HG03175 (cell line): ENCODE measurements around the gene MRPS15.
"Not testable (repeated sequence)": the region's sequence is repeated elsewhere in the genome, so short reads cannot be mapped to it uniquely, and the experiment has no call there.

Experiments
- ATAC-seq: cut with Tn5 transposase; IDR thresholded peaks from one replicate; pipeline ENCODE4 v1.9.1; 2021; ENCODE audit warnings: mild to moderate bottlenecking, moderate library complexity; ENCODE audit not compliant: unreplicated experiment

MRPS15 gene

DNA sequence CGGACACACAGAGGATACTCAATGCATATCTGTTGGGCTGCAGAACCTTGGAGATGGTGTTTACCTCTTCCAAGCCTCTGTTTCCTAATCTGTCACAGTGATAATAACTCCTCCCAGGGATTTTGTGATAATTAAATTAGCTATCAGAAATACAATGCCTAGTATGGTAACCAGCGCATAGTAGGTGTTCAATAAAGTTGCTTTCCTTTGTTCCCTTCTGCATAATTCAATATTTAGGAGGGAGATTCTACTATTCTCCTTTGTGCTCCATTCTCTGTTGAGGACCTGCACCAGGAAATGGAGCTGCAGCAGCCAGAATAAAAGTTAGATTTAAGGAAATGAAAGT, 21.9 kb upstream of the MRPS15 start:
- no peak for ATAC-seq

DNA sequence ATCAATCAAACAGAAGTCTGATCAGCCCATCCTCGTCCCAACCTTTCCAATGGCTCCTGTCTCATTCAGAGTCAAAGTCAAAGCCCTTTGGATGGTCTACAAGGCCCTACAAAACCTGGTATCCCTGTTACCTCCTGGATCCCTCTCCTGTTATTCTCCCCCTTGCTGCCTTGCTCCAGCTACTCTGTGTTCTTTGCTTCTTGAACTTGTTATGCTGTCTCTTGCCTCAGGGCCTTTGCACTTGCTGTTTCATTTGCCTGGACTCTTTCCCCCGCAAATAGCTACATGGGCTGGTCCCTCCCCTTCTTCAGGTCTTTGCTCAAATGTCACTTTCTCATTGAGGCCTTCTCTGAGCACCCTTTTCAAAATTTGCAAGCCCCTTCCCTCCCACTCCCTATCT, 19.9 kb upstream of the MRPS15 start:
- ATAC-seq, result no peak

DNA sequence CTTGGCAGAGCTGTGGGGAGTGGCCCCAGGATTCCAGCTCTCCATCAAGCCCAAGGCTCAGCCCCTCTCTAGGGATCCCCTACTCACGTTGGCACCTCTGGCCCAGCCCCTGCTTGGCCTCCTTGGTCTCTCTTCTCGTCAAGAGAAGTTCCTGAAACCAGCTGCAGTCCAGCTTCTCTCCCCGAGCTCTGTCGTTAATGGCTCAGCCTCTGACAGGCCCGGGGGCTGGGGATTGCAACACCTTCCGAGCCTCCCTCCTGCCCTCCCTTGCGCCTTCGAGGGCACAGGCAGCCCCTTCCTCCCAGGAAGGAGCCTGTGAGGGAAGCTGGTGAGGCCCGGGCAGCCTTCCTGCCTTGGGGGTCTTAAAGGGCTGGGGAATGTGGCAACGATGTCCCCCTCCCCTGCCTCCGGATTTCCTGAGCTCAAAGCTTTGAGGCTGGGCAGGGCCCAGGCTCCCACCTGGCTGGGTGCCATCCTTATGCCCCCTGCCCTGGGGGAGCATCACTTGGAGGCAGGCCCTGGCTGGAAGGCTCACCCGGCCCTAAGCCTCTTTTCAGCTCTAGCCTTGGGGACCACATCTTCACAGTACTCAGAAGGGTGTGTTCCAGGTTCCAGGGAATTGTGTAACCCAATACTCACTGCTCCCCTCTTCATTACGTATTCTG, 18.7 kb upstream of the MRPS15 start, which contains the start of gene CSF3R:
Gene CSF3R, minus strand, starts transcription at position 190 of the 665 bp plus-strand sequence. CDS start 3,417 bp downstream, outside the sequence.
- no peak for ATAC-seq

DNA sequence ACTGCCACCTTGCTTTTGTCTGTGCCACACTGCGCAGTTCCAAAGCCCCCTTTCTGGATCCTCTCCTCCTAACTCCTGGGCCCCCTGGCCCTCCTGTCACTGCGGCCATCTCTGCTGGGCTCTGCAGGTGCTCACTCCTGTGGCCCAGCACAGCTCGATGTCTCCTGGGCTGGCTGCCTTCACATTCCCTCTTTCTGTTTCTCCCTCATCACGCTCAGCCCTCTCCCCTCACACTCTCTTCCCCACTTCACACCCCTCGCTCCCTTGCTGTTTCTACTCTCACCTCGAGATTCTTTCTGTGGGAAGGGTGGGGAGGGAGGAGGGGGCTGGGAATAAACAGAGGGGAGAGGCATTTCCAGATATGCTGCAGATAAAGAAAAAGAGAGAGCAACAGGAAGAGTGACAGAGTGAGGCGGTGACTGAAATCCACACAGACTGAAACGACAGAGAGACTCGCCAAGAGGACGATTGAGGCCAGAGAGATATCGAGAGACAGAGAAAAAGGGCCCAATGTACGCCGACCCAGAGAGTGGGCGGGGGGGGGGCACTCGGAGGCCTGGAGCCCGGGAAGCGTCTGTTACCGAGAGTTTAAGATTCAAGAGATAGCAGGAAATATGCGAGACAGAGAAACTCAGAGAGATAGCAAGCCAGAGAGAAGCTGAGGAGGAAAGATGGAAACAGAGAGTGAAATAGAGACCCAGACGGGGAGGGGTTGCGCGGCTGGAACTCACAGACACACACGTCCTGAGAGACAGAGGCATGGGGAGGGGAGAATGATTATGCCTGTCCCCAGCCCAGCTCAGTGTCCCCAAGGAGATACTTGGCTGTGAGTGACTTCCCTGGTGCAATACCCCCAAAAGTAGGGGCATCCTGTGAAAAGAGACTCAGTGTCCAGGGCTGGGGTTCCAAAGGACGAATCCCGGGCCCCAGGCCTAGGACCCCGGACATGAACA, 17.9 kb upstream of the MRPS15 start:
- no peak for ATAC-seq

DNA sequence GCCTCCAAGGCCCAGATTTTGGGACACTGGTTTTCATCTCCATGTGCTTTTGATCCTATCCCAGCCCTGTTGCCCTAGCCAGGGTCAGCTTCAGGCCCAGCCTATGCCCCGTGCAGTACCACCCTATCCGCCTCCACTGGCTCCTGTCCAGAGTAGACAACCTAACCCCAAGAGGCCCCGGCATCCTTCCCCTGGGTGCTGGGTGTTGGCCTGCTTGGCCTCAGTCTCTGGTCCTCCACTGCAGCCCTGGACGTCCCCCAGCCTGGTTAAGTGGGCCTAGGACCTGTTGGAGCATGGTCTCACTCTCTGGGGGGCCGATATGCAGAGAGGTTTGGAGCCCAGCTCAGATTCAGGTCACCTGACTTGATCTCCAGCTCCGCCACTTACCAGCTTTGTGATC, 16.9 kb upstream of the MRPS15 start:
- ATAC-seq, result no peak

DNA sequence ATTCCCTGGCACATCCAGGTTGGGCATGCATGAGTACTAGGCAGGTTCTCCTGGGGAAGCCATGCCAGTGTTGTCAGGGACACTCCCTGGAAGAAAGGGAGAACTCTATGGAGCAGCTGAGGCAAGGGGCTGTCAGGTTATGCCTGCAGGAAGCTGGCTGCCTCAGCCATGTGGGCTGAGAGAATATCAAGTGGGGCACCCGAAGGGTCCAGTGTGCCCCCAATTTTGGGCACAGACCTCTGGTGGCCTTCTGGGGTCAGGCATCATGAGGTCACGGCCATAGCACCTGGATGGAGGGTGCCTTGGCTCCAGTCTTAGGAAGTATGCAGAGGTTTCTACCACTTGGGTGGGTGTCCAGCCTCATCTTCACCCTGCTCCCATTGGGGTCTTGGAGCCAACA, 16.0 kb upstream of the MRPS15 start:
- ATAC-seq, result no peak

DNA sequence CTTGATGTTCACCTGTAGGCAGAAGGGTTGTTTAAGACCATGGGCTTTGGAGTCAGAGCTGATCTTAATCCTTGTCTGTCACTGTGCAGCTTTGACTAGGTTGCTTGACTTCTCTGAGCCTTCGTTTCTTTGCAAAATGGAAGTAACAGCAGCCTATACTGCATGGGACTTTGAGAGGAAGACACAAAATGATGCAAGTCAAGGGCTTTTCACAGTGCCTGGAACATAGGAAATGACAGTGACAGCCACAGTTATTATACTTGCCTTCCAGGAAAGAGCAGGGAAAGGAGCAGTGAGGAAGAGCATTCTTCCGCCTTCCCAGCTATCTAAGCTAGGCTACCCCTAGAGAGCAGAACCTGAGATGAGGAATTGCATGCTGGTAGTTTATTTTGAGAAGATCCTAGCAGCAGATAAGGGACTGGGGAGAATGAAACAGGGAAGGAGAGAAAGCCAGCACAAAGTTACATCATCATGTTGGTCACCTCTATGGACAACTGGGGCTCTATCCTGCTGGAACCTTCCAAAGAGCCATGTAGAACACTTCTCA, 15.4 kb upstream of the MRPS15 start:
- no peak for ATAC-seq

DNA sequence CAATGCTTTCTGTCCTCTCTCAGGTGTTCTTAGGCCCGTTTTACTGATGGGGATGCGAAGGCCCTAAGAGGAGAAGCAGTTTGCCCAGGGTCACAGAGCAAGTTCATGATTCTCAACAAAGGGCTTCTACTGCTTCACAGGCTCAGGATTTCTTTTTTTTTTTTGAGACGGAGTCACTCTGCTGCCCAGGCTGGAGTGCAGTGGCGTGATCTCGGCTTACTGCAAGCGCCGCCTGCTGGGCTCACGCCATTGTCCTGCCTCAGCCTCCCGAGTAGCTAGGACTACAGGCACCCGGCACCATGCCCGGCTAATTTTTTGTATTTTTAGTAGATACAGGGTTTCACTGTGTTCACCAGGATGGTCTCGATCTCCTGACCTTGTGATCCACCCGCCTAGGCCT, 13.4 kb upstream of the MRPS15 start:
- ATAC-seq, result not testable (repeated sequence)

DNA sequence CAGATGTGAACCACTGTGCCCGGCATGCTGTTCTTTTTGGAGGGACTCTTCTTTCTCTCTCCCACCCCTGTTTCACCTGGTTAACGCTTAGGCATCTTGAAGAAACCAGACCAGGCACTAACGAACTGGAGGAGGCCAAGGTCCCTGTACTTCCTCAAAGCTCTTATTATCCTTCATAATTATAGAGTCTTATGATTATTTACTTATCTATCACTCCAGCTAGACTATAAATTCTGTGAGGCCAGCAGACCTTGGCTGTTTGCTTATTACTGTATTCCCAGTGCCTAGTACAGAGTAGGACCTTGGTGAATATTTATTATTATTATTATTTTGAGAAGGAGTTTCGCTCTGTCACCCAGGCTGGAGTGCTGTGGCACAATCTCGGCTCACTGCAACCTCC, 12.8 kb upstream of the MRPS15 start:
- no peak for ATAC-seq

DNA sequence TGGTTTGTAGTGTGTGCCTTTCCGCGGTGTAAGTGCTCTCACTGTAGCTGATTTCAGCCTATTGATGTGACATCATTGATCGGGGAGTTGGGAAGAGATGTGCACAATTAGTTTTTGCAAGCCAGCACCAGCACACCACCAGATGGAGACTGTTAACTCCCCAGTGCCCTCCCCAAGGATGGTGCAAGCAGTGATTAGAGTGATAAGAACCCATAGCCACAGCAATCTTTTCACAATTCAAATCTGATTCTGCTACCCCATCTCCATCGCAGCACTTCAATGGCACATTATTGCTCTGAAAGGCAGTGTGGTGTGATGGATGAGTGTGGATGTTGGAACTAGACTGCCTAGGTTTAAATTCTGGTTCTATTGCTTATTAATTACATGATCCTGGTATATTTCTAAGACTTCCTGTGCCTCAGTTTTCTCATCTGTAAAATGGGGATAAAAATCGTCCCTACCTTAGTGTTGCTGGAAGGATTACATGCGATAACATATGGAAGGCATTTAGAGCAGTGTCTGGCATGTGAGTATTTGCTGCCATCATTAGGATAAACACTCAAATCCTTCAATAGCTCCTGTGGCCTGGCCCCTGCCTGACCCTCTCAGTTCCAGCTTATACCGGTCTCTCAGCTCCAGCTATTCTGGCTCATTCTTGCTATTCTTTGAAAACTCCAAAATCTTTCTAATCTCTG, 11.9 kb upstream of the MRPS15 start:
- ATAC-seq, result no peak

DNA sequence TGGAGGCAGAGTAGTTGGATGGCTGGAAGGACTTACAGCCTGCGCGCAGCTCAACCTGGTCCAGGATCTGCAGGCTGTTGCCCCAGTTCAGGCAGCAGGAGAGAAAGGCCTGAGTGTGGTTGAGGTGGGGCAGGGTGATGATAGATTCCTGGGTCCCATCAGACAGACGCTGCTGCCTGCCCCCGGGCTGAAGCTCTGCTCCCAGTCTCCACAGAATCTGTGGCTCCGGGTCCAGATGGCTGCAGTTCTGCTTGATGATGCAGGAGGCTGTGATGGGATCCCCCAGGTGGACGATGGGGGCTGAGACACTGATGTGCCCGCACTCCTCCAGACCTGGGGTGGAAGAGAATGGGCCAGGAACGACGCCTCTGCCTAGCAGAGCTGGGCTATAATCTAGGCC, 11.2 kb upstream of the MRPS15 start:
- ATAC-seq, result no peak

DNA sequence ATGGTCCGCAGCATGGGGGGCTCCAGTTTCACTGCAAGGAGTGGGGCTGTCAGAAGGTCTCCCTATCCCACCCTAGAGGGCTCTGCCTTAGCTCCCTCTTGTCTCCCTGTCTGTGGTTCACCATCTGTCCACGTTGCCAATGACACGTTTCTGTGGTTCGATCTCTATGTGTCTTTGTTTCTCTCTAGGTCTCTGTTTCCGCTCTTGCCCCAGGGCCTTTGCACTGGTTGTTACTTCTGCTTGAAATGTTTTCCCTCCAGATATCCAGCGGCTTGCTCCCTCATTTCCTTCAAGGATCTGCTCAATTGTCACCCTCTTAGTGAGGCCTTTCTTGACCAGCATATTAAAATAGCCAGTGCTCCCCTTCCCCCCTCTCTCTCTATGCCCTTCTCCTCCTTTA, 8.5 kb upstream of the MRPS15 start:
- ATAC-seq, result no peak

DNA sequence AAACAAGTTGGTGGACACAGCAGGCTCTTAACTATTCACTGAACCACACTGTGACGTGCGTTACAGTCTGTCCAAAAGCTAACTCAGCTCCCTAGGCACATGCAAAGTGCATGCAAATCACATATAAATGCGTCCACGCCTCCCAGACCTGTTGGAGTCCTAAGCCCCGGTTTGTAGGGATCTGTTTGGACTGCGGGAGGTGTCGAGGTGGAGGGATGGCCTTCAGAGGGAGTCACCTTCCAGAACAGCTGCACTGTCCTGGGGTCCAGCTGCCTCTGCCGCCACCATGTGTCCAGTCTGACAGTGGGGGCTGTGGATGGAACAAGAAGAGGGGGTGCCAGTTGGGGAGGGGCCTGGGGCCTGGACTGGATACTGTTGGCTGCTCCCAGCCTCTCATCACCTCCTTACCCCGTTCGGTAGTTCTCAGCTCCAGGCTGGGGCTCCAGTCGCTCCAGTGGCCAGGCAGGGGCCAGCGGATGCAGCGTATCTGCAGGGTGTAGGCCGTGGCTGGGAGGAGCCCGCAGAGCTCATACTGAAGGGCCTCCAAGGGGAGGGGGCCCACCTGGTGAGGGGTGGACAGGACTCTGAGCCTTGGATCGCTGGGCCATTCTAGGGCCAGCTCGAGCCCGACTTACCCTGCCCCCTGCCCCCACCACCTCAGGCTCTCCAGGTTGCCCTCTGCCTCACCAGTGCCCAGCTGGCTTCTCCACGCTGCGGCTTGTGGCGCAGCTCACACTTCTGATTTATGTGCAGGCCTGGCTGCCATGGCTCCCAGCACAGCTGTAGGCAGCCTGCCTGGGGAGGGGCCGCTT, 7.9 kb upstream of the MRPS15 start:
- no peak for ATAC-seq

DNA sequence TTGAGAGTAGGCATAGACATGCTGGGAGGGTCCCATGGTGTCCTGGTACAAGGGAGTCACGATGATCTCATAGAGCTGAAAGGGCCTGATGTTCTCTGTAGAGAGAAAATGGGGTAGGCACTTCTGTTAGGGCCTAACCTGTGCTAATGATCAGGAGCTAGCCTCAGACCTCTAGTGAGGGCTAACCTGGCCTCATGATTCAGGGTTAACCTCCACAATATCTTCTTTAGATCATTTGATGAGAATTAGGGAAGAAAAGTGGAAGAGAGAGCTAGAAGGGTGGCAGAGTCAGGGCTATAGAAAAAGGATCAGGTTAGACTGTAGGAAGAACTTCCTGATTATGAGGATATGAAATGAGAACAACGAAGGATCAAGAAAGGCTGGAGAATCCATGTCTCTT, 5.0 kb upstream of the MRPS15 start:
- ATAC-seq, result no peak

DNA sequence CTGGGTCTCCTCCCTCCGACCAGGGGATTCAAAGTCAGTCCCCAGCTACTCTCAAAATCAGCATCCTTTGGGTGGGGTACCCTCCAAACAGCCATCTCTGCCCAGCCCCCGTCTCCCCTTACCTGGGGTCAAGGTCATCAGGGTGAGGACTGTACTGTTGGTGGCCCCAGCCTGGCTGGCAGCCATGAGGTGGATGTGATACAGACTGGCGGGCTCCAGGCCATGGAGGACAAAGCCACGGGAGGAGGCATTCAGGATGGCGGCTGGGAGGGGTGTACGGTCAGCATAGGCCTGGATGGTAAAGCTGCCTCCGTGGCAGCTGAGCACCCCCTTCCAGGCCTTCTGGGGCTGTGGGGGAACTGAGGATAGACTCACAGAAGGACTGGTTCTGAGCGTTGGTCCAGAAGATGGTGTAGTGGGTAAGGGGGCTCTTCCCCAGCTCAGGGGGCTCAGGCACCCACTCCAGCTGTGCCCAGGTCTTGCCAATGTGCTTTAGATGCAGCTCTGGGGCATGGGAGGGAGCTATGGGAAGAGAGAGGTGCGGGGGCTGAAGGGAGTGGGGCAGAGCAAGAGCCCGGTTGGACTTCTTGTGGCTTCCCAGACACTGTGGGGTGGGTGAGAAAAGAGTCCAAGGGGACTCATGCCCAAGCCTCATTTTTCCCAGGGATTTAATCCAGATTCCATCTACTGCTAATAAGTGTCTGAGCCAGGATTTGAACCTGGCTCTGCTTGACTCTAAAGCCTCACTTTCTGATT, 3.7 kb upstream of the MRPS15 start:
- ATAC-seq, result no peak

DNA sequence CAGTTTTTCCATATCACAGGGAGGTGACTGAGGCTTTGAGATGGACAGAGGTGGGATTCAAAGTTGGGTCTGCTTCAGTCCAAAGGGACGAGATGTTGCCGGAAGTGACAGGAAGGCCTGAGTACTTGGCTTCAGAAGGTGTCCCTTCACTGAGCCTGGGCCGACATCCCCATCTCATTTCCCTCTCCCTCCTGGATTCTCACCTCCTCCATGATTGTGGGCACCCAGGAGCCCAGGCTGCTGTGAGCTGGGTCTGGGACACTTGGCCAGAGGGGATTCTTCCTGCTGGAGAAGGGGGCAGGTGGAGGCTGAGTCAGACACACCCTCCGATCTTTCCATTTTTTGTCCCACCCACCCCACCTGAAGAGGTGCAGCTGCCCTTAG, 2.8 kb upstream of the MRPS15 start:
- no peak for ATAC-seq

DNA sequence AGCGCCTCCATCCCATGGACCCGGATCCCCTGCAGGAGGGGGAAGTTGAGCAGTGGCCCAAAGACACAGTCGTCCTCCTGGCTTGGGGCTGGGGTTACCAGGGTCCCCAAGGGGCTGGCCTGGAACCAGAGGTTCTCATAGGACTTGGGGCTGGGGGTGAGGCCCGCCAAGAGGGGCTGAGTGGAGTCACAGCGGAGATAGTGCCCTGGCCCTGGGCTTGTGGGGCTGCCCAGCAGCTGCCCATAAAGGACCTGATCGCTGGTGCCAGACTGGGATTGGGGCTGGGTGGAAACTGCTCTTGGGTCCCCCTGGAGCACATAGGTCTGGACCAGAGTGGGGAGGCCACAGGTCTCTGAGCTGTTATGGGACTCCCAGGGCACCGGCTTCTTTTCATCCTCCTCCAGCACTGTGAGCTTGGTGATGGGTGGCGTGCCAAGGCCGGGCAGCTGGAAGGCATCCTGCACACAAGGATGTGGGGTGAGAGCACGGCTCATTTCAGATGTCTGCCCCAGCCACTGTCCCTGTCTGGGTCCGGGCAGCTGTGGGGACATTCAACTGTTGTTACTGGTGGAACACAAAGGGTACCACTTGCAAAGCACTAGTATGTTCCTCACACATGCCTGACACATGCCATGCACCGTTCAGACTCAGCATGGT, 2.3 kb upstream of the MRPS15 start:
- ATAC-seq, result no peak

DNA sequence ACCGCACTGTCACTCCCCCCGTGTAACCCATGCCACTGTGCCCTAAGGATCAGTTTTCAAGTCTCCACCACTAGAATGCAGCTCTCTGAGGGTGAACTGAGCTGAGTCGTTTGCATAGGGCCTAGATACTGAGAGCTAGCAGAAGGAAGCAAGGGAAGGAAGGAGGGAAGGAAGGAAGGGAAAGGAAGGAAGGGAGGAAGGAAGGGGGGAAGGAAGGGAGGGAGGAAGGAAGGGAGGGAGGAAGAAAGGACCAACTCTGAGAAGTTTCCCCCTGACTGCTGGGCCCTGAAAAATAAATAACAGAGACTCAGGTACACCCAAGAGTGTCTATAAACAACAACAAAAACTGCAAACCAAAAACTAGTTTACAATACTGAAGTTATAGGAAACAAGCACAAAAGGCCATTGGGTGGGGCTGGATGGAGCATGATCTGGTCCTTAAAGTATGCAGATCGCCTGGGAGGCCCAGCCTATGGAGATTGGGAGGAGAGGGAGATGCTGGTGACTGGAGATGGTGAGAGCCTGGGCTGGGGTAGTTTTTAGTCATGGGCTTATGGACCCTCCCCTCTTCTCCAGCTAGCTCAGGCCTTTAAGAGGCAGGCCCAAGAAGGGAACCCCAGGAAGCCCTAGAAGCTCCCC, 1.7 kb upstream of the MRPS15 start:
- ATAC-seq, result no peak
